NCI-H524 treated with DMSO at 0.1 percent for 48 hours (cell line): ENCODE data around the gene SERINC4.
A peak's percentile ranks its signal among the peaks of the same experiment; 100 is the strongest.
"Not testable (repeated sequence)": the region's sequence is repeated elsewhere in the genome, so short reads cannot be mapped to it uniquely, and the experiment has no call there.

Experiments used
- DNase-seq: peaks from one replicate; lab custom pipeline; 2025; lab: John Stamatoyannopoulos, UW

Gene SERINC4

GRCh38 chr15:43799945-43800285, at the start of gene SERINC4:
TSS of gene SERINC4 (minus strand) at chr15:43800220. CDS start at chr15:43799986, 234 bp downstream.
- DNase-seq = peak; percentile 8

- no peak for DNase-seq
These were observed 45.4 kb upstream of the SERINC4 start for GRCh38 chr15:43845421-43845820.

- not testable (repeated sequence) for DNase-seq
These were observed 32.5 kb upstream of the SERINC4 start for GRCh38 chr15:43832485-43832884.

GRCh38 chr15:43831519-43832052, 31.6 kb upstream of the SERINC4 start:
- DNase-seq = not testable (repeated sequence)

- DNase-seq = not testable (repeated sequence)
These were observed 30.8 kb upstream of the SERINC4 start for GRCh38 chr15:43830691-43831275.

- DNase-seq = not testable (repeated sequence)
These were observed 30.0 kb upstream of the SERINC4 start for GRCh38 chr15:43829951-43830540.

- no peak for DNase-seq
These were observed 28.1 kb upstream of the SERINC4 start for GRCh38 chr15:43828061-43828657.

GRCh38 chr15:43826508-43827341, 26.7 kb upstream of the SERINC4 start, which contains the start of gene WDR76:
TSS of gene WDR76 (plus strand) at chr15:43827002. CDS start at chr15:43827033, 31 bp downstream.
- peak; percentile 72 for DNase-seq

- no peak for DNase-seq
These were observed 26.0 kb upstream of the SERINC4 start for GRCh38 chr15:43826029-43826507.

- DNase-seq = not testable (repeated sequence)
These were observed 25.3 kb upstream of the SERINC4 start for GRCh38 chr15:43825305-43825704.

- DNase-seq = peak; percentile 97
These were observed 24.6 kb upstream of the SERINC4 start, which contains the start of gene MFAP1 for GRCh38 chr15:43824302-43825246. TSS of gene MFAP1 (minus strand) at chr15:43824690. CDS start at chr15:43824569, 121 bp downstream.

- DNase-seq = no peak
These were observed 21.5 kb upstream of the SERINC4 start for GRCh38 chr15:43821505-43821904.

GRCh38 chr15:43815064-43815463, 15.0 kb upstream of the SERINC4 start:
- DNase-seq = not testable (repeated sequence)

GRCh38 chr15:43808960-43809678, 9.1 kb upstream of the SERINC4 start:
- DNase-seq = no peak

GRCh38 chr15:43808435-43808950, 8.5 kb upstream of the SERINC4 start:
- no peak for DNase-seq

GRCh38 chr15:43802676-43803075, 2.7 kb upstream of the SERINC4 start:
- DNase-seq = not testable (repeated sequence)

- DNase-seq = peak; percentile 61
These were observed 494 bp upstream of the SERINC4 start, which contains the start of gene HYPK for GRCh38 chr15:43800286-43801141. TSS of gene HYPK (plus strand) at chr15:43800599. CDS start at chr15:43800623, 24 bp downstream.

GRCh38 chr15:43799209-43799944, 643 bp downstream of the SERINC4 start:
- peak; percentile 88 for DNase-seq
